ENCODE data around the gene DACT3. TPM values are rescaled to one million over a fixed set of nuclear protein-coding genes. Genes with fewer than 3 reads are reported as not detected.
A peak's percentile ranks its signal among the peaks of the same experiment; 100 is the strongest.

The DACT3 gene
- total RNA-seq, 4 donors from 2014 or later, result 1.7 to 3.2 (median 2.7) TPM

- peaks cover 10 to 15% of the 10 kb centered on the region in 2 donors for H3K36me3 ChIP-seq
- H3K27ac ChIP-seq, result no peak overlapping the region
- TF ChIP-seq CTCF (IDR thresholded peaks at IDR 0.05), result no peak
- no peak for TF ChIP-seq POLR2A (IDR thresholded peaks at IDR 0.05)
- no peaks in the 10 kb centered on the region for H3K9me3 ChIP-seq
- H3K4me1 ChIP-seq, result peaks cover 11 to 35% of the 10 kb centered on the region in 2 donors
- intact Hi-C loops (cut with DNase I), result loop anchor here (10.0 kb wide), 1 partner anchor 121 kb away; no protein-coding TSS in a partner anchor
- no peak for DNase-seq
- H3K4me3 ChIP-seq (replicated peaks in 1 of 3), result no peak overlapping the region
- 83 to 90% methylated on average over 17 to 22 of the region's 22 CpGs for WGBS, 2 donors
- H3K27me3 ChIP-seq, result no peaks in the 10 kb centered on the region
These were observed 47.5 kb downstream of the DACT3 start for GRCh38 chr19:46613525-46613924.

GRCh38 chr19:46611776-46612175 is 49.2 kb downstream of the DACT3 start:
- peaks cover 11 to 28% of the 10 kb centered on the region in 2 donors for H3K4me1 ChIP-seq
- no peak overlapping the region for H3K4me3 ChIP-seq (replicated peaks in 1 of 3)
- no peak for DNase-seq
- H3K27ac ChIP-seq, result peak overlapping the region in 1 of 3 donors; percentile 28
- H3K36me3 ChIP-seq, result peaks cover 23 to 30% of the 10 kb centered on the region in 2 donors
- no peaks in the 10 kb centered on the region for H3K9me3 ChIP-seq
- intact Hi-C loops (cut with DNase I), result loop anchor here (10.0 kb wide), 1 partner anchor 123 kb away; no protein-coding TSS in a partner anchor
- 67 to 78% methylated on average over 6 of the region's 6 CpGs for WGBS, 2 donors
- no peak for TF ChIP-seq POLR2A (IDR thresholded peaks at IDR 0.05)
- TF ChIP-seq CTCF (IDR thresholded peaks at IDR 0.05), result no peak
- H3K27me3 ChIP-seq, result no peaks in the 10 kb centered on the region

GRCh38 chr19:46610851-46611770 is 49.9 kb downstream of the DACT3 start:
- Histone ChIP-seq H3K4me1 (peaks cover 11 to 25% of the 10 kb centered on the region in 2 donors), H3K36me3 (peaks cover 23 to 32% of the 10 kb centered on the region in 2 donors), H3K27me3 (no peaks in the 10 kb centered on the region), H3K27ac (peak overlapping the region; percentile 28 to 61 (median 32)), H3K9me3 (no peaks in the 10 kb centered on the region), H3K4me3 (replicated peaks in 1 of 3) (no peak overlapping the region)
- intact Hi-C loops (cut with DNase I), result loop anchor here (10.0 kb wide), 1 partner anchor 124 kb away; no protein-coding TSS in a partner anchor
- peak in 1 of 2 donors; percentile 23 for DNase-seq
- TF ChIP-seq CTCF (IDR thresholded peaks at IDR 0.05), result no peak
- TF ChIP-seq POLR2A (IDR thresholded peaks at IDR 0.05), result no peak
- WGBS, 2 donors, result 75 to 77% methylated on average over 17 of the region's 17 CpGs

GRCh38 chr19:46610413-46610775 is 50.6 kb downstream of the DACT3 start:
- WGBS, 2 donors, result 25 to 36% methylated on average over 5 of the region's 5 CpGs
- Histone ChIP-seq H3K27ac (peak overlapping the region; percentile 28 to 61 (median 32)), H3K27me3 (no peaks in the 10 kb centered on the region), H3K4me3 (replicated peaks in 1 of 3) (no peak overlapping the region), H3K36me3 (peaks cover 25 to 32% of the 10 kb centered on the region in 2 donors), H3K4me1 (peaks cover 14 to 33% of the 10 kb centered on the region in 2 donors), H3K9me3 (no peaks in the 10 kb centered on the region)
- DNase-seq, result peak; percentile 83 to 88
- no peak for TF ChIP-seq CTCF (IDR thresholded peaks at IDR 0.05)
- TF ChIP-seq POLR2A (IDR thresholded peaks at IDR 0.05), result no peak
- intact Hi-C loops (cut with DNase I), result loop anchor here (10.0 kb wide), 1 partner anchor 124 kb away; no protein-coding TSS in a partner anchor

Measured in thyroid gland (tissue), 4 donors.